SK-N-SH (cell line): ENCODE data around the gene EMP1. TPM values are rescaled to one million over a fixed set of nuclear protein-coding genes. Genes with fewer than 3 reads are reported as not detected.
A peak's percentile ranks its signal among the peaks of the same experiment; 100 is the strongest.

Experiments
- CTCF ChIA-PET: fragments of 300-600, 350-600 bp; formaldehyde crosslinking; extraction: SDS; loops from one replicate; lab custom pipeline; 2021; lab: Yijun Ruan, JAX
- POLR2A ChIA-PET: fragments of 350-600 bp; sonication (Branson Sonifier 250); formaldehyde crosslinking; extraction: SDS; loops from one replicate; lab custom pipeline; 2020; ENCODE audit warnings: antibody characterized with exemption, inconsistent platforms; lab: Yijun Ruan, JAX
- DNase-seq: peaks from one replicate; pipeline ENCODE4 v3.0.0; 2012
- H2AFZ ChIP-seq: fragments of 200-600 bp; sonication (generic); 2 replicates; pipeline ENCODE4 v1.8.1; 2016; ENCODE audit warnings: antibody characterized with exemption, mild to moderate bottlenecking, low read depth
- H3F3A ChIP-seq: fragments of 200-600 bp; sonication (generic); replicated peaks from 2 replicates; pipeline ENCODE3; 2016; ENCODE audit warnings: antibody characterized with exemption, mild to moderate bottlenecking; ENCODE audit not compliant: insufficient read depth
- H3K27ac ChIP-seq, 2 experiments: fragments of 200-500 bp in 1 of 2; fragments of 200-600 bp in 1 of 2; sonication (Bioruptor generic) in 1 of 2; sonication (generic), shearing (Covaris generic) in 1 of 2; 2 replicates each; pipeline versions ENCODE4 v1.5.1 to v1.6.1; 2014 to 2016; ENCODE audit warnings: low read depth in 2 of 2, inconsistent platforms in 1 of 2, low read length in 1 of 2, mild to moderate bottlenecking in 1 of 2, mixed read lengths in 1 of 2
- H3K27me3 ChIP-seq: fragments of 200-600 bp; sonication (generic), shearing (Covaris generic); 2 replicates; pipeline ENCODE4 v1.6.1; 2016; ENCODE audit warnings: mixed run types; ENCODE audit not compliant: insufficient read depth
- H3K36me3 ChIP-seq, 2 experiments: fragments of 200-500 bp in 1 of 2; fragments of 200-600 bp in 1 of 2; sonication (Bioruptor generic) in 1 of 2; sonication (generic) in 1 of 2; replicated peaks in 1 of 2; 2 replicates each; pipeline versions ENCODE3 to v1.5.1; 2014 to 2016; ENCODE audit warnings: low read length in 1 of 2, mild to moderate bottlenecking in 1 of 2; ENCODE audit not compliant: insufficient read depth in 2 of 2, control insufficient read depth in 1 of 2
- H3K4me1 ChIP-seq, 2 experiments: fragments of 200-500 bp in 1 of 2; fragments of 200-600 bp in 1 of 2; sonication (Bioruptor generic) in 1 of 2; sonication (generic), shearing (Covaris generic) in 1 of 2; 2 replicates each; pipeline versions ENCODE4 v1.5.1 to v1.6.1; 2014 to 2016; ENCODE audit warnings: low read depth in 1 of 2, low read length in 1 of 2, mixed run types in 1 of 2; ENCODE audit not compliant: insufficient read depth in 2 of 2, control insufficient read depth in 1 of 2
- H3K4me2 ChIP-seq: fragments of 200-600 bp; sonication (generic), shearing (Covaris generic); 2 replicates; pipeline ENCODE4 v1.6.1; 2017; ENCODE audit warnings: mixed run types
- H3K4me3 ChIP-seq, 2 experiments: fragments of 200-500 bp in 1 of 2; fragments of 200-600 bp in 1 of 2; sonication (Bioruptor generic) in 1 of 2; sonication (generic), shearing (Covaris generic) in 1 of 2; 2 replicates each; pipeline versions ENCODE4 v1.5.1 to v1.8.1; 2014 to 2016; ENCODE audit warnings: low read depth in 2 of 2, inconsistent platforms in 1 of 2, low read length in 1 of 2, mild to moderate bottlenecking in 1 of 2, mixed read lengths in 1 of 2, moderate library complexity in 1 of 2
- H3K79me2 ChIP-seq: fragments of 200-600 bp; sonication (generic); 2 replicates; pipeline ENCODE4 v1.8.1; 2017; ENCODE audit warnings: mild to moderate bottlenecking; ENCODE audit not compliant: insufficient read depth
- H3K9ac ChIP-seq: fragments of 200-600 bp; sonication (generic); 2 replicates; pipeline ENCODE4 v1.6.1; 2017; ENCODE audit warnings: mixed run types
- H3K9me2 ChIP-seq: fragments of 200-600 bp; sonication (generic); 2 replicates; pipeline ENCODE4 v1.6.1; 2017; ENCODE audit warnings: mixed run types
- H3K9me3 ChIP-seq: fragments of 200-600 bp; sonication (generic); 2 replicates; pipeline ENCODE4 v1.6.1; 2017; ENCODE audit warnings: mixed run types, mild to moderate bottlenecking, moderate library complexity
- H4K20me1 ChIP-seq: fragments of 200-600 bp; sonication (generic); 2 replicates; pipeline ENCODE4 v1.6.1; 2017; ENCODE audit warnings: mild to moderate bottlenecking, mixed run types; ENCODE audit not compliant: insufficient read depth
- CTCF ChIP-seq: fragments of 200-600 bp; sonication (generic); IDR thresholded peaks from 2 replicates; pipeline ENCODE4 v1.6.1; 2017; ENCODE audit warnings: antibody characterized with exemption, mild to moderate bottlenecking, moderate library complexity
- FOXJ3 ChIP-seq: sonication (generic); formaldehyde crosslinking; IDR thresholded peaks from 2 replicates; pipeline ENCODE4 v1.5.1; 2020; ENCODE audit warnings: mild to moderate bottlenecking, missing genetic modification reagents
- JUND ChIP-seq: IDR thresholded peaks from 2 replicates; pipeline ENCODE4 v1.4.0; 2012
- NFIC ChIP-seq: IDR thresholded peaks from 2 replicates; pipeline ENCODE4 v1.4.0; 2012; ENCODE audit warnings: borderline replicate concordance
- SIN3A ChIP-seq: IDR thresholded peaks from 2 replicates; pipeline ENCODE4 v1.6.1; 2012; ENCODE audit warnings: low read depth, mild to moderate bottlenecking, low read length, moderate library complexity, borderline replicate concordance
- TAF1 ChIP-seq: IDR thresholded peaks from 2 replicates; pipeline ENCODE4 v1.6.1; 2012; ENCODE audit warnings: low read depth, mild to moderate bottlenecking, low read length, moderate library complexity, borderline replicate concordance
- USF1 ChIP-seq: IDR thresholded peaks from 2 replicates; pipeline ENCODE4 v1.4.0; 2012; ENCODE audit warnings: low read depth, borderline replicate concordance
- USF2 ChIP-seq: fragments of 150-350 bp; IDR thresholded peaks from 2 replicates; pipeline ENCODE4 v1.6.1; 2017; ENCODE audit warnings: antibody characterized with exemption, low read length, low read depth, borderline replicate concordance
- WGBS: methylation state at CpG from one replicate; pipeline ENCODE4 v1.1.6; 2017; ENCODE audit warnings: low lambda C conversion rate; 5-methylcytosine and 5-hydroxymethylcytosine counted together
- polyA plus RNA-seq, 3 experiments: library from polyadenylated mRNA; depleted of rRNA; stranded (reverse); fragments of >200 nt; gene quantifications; 2 replicates each; pipeline ENCODE4 v1.2.3, GENCODE V29; 2012
- TF ChIP-seq, protein P1 (sequence below): IDR thresholded peaks from 2 replicates; pipeline ENCODE4 v1.4.0; 2012; ENCODE audit warnings: low read depth, borderline replicate concordance
- TF ChIP-seq, protein P2 (sequence below): IDR thresholded peaks from 2 replicates; pipeline ENCODE4; 2012
- TF ChIP-seq, protein P3 (sequence below): IDR thresholded peaks from 2 replicates; pipeline ENCODE4 v1.6.1; 2012; ENCODE audit warnings: mild to moderate bottlenecking, low read depth, low read length, moderate library complexity

EMP1 gene
- polyA plus RNA-seq, 1 of the 3 experiments (the other 2 are of a cell fraction), result 67.4 TPM

- peaks cover 10% of the 10 kb centered on the region for H3K79me2 ChIP-seq
- H4K20me1 ChIP-seq, result no peaks in the 10 kb centered on the region
- peaks cover 12 to 26% of the 10 kb centered on the region in 2 experiments; a peak in 3 of 4 replicates for H3K4me1 ChIP-seq
- peaks cover 17% of the 10 kb centered on the region for H3F3A ChIP-seq
- ChIA-PET CTCF (interaction anchor here (1.1 to 1.7 kb wide), 2 partner anchors 14 to 20 kb away, joined by 3 to 6 read pairs; no protein-coding TSS in a partner anchor), POLR2A (no interaction called here)
- no peak overlapping the region for H3K27ac ChIP-seq
- no peaks in the 10 kb centered on the region for H3K9me3 ChIP-seq
- no peaks in the 10 kb centered on the region for H3K9me2 ChIP-seq
- no peaks in the 10 kb centered on the region for H3K36me3 ChIP-seq
- H2AFZ ChIP-seq, result no peak overlapping the region
- no peak overlapping the region for H3K4me3 ChIP-seq
- TF ChIP-seq, protein P1, sequence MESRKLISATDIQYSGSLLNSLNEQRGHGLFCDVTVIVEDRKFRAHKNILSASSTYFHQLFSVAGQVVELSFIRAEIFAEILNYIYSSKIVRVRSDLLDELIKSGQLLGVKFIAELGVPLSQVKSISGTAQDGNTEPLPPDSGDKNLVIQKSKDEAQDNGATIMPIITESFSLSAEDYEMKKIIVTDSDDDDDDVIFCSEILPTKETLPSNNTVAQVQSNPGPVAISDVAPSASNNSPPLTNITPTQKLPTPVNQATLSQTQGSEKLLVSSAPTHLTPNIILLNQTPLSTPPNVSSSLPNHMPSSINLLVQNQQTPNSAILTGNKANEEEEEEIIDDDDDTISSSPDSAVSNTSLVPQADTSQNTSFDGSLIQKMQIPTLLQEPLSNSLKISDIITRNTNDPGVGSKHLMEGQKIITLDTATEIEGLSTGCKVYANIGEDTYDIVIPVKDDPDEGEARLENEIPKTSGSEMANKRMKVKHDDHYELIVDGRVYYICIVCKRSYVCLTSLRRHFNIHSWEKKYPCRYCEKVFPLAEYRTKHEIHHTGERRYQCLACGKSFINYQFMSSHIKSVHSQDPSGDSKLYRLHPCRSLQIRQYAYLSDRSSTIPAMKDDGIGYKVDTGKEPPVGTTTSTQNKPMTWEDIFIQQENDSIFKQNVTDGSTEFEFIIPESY, result no peak
- no peak for TF ChIP-seq SIN3A
- no peak for TF ChIP-seq FOXJ3
- TF ChIP-seq USF2, result no peak
- no peak for TF ChIP-seq NFIC
- no peak for TF ChIP-seq USF1
- TF ChIP-seq, protein P2, sequence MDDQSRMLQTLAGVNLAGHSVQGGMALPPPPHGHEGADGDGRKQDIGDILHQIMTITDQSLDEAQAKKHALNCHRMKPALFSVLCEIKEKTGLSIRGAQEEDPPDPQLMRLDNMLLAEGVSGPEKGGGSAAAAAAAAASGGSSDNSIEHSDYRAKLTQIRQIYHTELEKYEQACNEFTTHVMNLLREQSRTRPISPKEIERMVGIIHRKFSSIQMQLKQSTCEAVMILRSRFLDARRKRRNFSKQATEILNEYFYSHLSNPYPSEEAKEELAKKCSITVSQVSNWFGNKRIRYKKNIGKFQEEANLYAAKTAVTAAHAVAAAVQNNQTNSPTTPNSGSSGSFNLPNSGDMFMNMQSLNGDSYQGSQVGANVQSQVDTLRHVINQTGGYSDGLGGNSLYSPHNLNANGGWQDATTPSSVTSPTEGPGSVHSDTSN, result no peak
- TF ChIP-seq TAF1, result no peak
- DNase-seq, result no peak
- no peak overlapping the region for H3K4me2 ChIP-seq
- WGBS, result over 99% methylated on average over 8 of the region's 8 CpGs
- H3K27me3 ChIP-seq, result no peaks in the 10 kb centered on the region
- H3K9ac ChIP-seq, result no peak overlapping the region
These were observed 3.8 kb upstream of the EMP1 start for GRCh38 chr12:13192719-13193118.

DNA sequence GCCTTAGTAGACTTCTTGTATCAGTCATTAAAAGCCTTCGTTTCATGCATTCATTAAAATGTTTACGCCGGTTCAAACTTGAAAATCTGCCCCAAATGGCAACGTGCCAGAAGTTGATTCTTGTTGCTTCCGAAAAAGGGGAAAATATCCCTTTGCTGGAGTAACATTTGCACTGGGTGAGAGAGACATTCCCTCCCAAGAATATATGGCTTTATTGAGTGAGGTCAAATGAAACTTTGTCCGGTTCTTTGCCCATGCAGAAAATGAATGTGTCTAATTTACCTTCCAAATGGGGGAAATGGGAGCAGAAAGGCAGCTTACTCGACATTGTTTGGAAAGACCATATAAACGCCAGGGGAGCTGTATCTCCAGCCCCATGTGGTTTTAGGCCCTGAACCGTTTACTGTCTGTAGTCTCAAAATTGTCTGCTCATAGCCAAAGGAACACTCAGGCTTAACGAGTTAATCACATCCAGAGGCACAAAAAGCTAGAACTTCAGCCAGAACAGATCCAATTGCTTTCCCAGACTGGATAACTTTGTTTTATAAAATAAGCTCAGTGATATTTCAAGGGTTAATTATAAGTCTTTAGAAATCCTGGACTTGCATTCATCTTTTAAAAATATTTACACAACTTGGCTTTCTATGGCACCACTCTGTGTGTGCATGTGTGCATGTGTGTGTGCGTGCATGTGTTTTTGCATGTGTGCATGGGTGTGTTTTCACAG is 2.9 kb upstream of the EMP1 start:
- Histone ChIP-seq H3K4me3 (no peak overlapping the region), H3K27me3 (no peaks in the 10 kb centered on the region), H4K20me1 (no peaks in the 10 kb centered on the region), H3K9ac (peak overlapping the region; percentile 78; the same call in 1 of the 2 replicates), H3F3A (peaks cover 16% of the 10 kb centered on the region), H3K4me1 (peaks cover 12 to 26% of the 10 kb centered on the region in 2 experiments; a peak in 3 of 4 replicates), H2AFZ (no peak overlapping the region; the same call in 1 of the 2 replicates), H3K79me2 (peaks cover 20% of the 10 kb centered on the region), H3K9me2 (no peaks in the 10 kb centered on the region), H3K36me3 (no peaks in the 10 kb centered on the region), H3K4me2 (no peak overlapping the region), H3K27ac (peak overlapping the region in 1 of 2 experiments; percentile 99; a peak in 1 of 4 replicates), H3K9me3 (no peaks in the 10 kb centered on the region)
- TF ChIP-seq, protein P2, result no peak
- no peak for TF ChIP-seq CTCF
- TF ChIP-seq SIN3A, result no peak
- TF ChIP-seq, protein P3, sequence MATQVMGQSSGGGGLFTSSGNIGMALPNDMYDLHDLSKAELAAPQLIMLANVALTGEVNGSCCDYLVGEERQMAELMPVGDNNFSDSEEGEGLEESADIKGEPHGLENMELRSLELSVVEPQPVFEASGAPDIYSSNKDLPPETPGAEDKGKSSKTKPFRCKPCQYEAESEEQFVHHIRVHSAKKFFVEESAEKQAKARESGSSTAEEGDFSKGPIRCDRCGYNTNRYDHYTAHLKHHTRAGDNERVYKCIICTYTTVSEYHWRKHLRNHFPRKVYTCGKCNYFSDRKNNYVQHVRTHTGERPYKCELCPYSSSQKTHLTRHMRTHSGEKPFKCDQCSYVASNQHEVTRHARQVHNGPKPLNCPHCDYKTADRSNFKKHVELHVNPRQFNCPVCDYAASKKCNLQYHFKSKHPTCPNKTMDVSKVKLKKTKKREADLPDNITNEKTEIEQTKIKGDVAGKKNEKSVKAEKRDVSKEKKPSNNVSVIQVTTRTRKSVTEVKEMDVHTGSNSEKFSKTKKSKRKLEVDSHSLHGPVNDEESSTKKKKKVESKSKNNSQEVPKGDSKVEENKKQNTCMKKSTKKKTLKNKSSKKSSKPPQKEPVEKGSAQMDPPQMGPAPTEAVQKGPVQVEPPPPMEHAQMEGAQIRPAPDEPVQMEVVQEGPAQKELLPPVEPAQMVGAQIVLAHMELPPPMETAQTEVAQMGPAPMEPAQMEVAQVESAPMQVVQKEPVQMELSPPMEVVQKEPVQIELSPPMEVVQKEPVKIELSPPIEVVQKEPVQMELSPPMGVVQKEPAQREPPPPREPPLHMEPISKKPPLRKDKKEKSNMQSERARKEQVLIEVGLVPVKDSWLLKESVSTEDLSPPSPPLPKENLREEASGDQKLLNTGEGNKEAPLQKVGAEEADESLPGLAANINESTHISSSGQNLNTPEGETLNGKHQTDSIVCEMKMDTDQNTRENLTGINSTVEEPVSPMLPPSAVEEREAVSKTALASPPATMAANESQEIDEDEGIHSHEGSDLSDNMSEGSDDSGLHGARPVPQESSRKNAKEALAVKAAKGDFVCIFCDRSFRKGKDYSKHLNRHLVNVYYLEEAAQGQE, result no peak
- no peak for TF ChIP-seq JUND
- WGBS, result 81% methylated on average over 11 of the region's 11 CpGs
- ChIA-PET CTCF (interaction anchor here (1.1 to 1.7 kb wide), 3 partner anchors 15 to 277 kb away, joined by 3 to 6 read pairs (median 4); no protein-coding TSS in a partner anchor), POLR2A (no interaction called here)
- DNase-seq, result no peak
